Prostate gland (tissue), 2 donors: ENCODE results near the gene GFOD2.
A peak's percentile ranks its signal among the peaks of the same experiment; 100 is the strongest.

Experiments
- CTCF ChIP-seq, 4 experiments: fragments of 200-600 bp in 2 of 4; fragments of 450-650 bp in 2 of 4; sonication (generic) in 2 of 4; IDR thresholded peaks; 1 replicate in 3 of 4; 2 replicates in 1 of 4; pipeline ENCODE4 v1.5.1; 2016 to 2019; ENCODE audit warnings: antibody characterized with exemption in 4 of 4, mild to moderate bottlenecking in 2 of 4, moderate library complexity in 2 of 4
- POLR2A ChIP-seq: fragments of 450-650 bp; IDR thresholded peaks from one replicate; pipeline ENCODE4 v1.6.1; 2016; ENCODE audit warnings: antibody characterized with exemption, mild to moderate bottlenecking
- POLR2AphosphoS5 ChIP-seq: sonication (generic); formaldehyde crosslinking; IDR thresholded peaks from one replicate; pipeline ENCODE4 v1.6.1; 2017; ENCODE audit warnings: antibody characterized with exemption

GRCh38 chr16:67667817-67668494 lies 51.2 kb downstream of the GFOD2 start:
- TF ChIP-seq CTCF (IDR thresholded peaks at IDR 0.05) (peak; percentile 52 to 97 (median 87)), POLR2AphosphoS5 (peak; percentile 87), POLR2A (no peak)
